NB4 (cell line): ENCODE measurements around the gene ZIC5.

Experiments
- POLR2A ChIP-seq: IDR thresholded peaks from 2 replicates; pipeline ENCODE4 v1.6.1; 2011; ENCODE audit warnings: mild to moderate bottlenecking; ENCODE audit not compliant: insufficient read length; ENCODE audit errors: extremely low read depth
- TF ChIP-seq, protein P1 (sequence below): IDR thresholded peaks from one replicate; pipeline ENCODE4 v1.5.1; 2012; ENCODE audit warnings: low read depth, low read length

GRCh38 chr13:99973163-99973807 is 1.7 kb upstream of the ZIC5 start:
- TF ChIP-seq, protein P1, sequence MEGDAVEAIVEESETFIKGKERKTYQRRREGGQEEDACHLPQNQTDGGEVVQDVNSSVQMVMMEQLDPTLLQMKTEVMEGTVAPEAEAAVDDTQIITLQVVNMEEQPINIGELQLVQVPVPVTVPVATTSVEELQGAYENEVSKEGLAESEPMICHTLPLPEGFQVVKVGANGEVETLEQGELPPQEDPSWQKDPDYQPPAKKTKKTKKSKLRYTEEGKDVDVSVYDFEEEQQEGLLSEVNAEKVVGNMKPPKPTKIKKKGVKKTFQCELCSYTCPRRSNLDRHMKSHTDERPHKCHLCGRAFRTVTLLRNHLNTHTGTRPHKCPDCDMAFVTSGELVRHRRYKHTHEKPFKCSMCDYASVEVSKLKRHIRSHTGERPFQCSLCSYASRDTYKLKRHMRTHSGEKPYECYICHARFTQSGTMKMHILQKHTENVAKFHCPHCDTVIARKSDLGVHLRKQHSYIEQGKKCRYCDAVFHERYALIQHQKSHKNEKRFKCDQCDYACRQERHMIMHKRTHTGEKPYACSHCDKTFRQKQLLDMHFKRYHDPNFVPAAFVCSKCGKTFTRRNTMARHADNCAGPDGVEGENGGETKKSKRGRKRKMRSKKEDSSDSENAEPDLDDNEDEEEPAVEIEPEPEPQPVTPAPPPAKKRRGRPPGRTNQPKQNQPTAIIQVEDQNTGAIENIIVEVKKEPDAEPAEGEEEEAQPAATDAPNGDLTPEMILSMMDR = no peak
- no peak for TF ChIP-seq POLR2A
